Bronchial epithelial cell (primary cell): Measurements from ENCODE around the gene CTNNBIP1. TPM values are rescaled to one million over a fixed set of nuclear protein-coding genes. Genes with fewer than 3 reads are reported as not detected.

Experiments
- DNase-seq: peaks from one replicate; pipeline ENCODE4 v3.0.0-alpha.2; 2010; ENCODE audit warnings: low read depth
- FAIRE-seq: peaks from 2 replicates; lab custom pipeline; 2011; peaks lifted over from hg19 to GRCh38; lab: Jason Lieb, UNC
- H3K27me3 ChIP-seq: 2 replicates; pipeline ENCODE4 v1.5.1; 2011; ENCODE audit warnings: low read length; ENCODE audit not compliant: control insufficient read depth, insufficient read depth
- H3K36me3 ChIP-seq: 2 replicates; pipeline ENCODE4 v1.5.1; 2011; ENCODE audit warnings: low read length; ENCODE audit not compliant: control insufficient read depth, insufficient read depth
- H3K4me3 ChIP-seq: 2 replicates; pipeline ENCODE4 v1.5.1; 2011; ENCODE audit warnings: mild to moderate bottlenecking, low read depth, low read length, control low read depth
- total RNA-seq: library from RNA; depleted of rRNA; stranded (reverse); fragments of >200 nt; gene quantifications from 2 replicates; pipeline ENCODE4 v1.2.1, GENCODE V29; 2014
- TF ChIP-seq, protein P1 (sequence below): IDR thresholded peaks from 2 replicates; pipeline ENCODE4 v1.5.1; 2011; ENCODE audit warnings: mild to moderate bottlenecking, moderate library complexity, low read length, control low read depth, inconsistent platforms; ENCODE audit not compliant: insufficient read depth, severe bottlenecking

CTNNBIP1 gene
- total RNA-seq, 1 donor from 2014 or later: 107 TPM

DNA sequence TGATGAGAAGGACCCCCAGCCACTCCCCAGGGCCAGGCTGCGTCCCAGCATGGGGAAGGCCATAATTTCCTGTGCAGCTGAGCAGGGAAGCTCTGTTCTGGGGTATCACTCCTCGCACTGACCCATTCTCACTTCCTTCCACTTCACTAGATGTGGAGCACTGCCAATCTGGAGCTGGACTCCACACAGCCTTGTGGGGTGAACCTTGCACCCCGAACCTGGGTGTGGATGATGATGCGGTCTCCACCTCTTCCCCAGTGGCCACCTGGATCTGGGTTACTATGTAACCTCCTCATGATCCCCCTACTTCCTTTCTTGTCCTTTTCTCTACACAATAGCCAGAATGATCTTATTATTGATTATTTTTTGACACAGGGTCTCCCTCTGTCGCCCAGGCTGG is 36.7 kb downstream of the CTNNBIP1 start:
- FAIRE-seq (peak; percentile 62), DNase-seq (no peak)
- H3K36me3 ChIP-seq: peaks cover 8% of the 10 kb centered on the region
- no peaks in the 10 kb centered on the region for H3K27me3 ChIP-seq
- no peak overlapping the region for H3K4me3 ChIP-seq
- TF ChIP-seq, protein P1, sequence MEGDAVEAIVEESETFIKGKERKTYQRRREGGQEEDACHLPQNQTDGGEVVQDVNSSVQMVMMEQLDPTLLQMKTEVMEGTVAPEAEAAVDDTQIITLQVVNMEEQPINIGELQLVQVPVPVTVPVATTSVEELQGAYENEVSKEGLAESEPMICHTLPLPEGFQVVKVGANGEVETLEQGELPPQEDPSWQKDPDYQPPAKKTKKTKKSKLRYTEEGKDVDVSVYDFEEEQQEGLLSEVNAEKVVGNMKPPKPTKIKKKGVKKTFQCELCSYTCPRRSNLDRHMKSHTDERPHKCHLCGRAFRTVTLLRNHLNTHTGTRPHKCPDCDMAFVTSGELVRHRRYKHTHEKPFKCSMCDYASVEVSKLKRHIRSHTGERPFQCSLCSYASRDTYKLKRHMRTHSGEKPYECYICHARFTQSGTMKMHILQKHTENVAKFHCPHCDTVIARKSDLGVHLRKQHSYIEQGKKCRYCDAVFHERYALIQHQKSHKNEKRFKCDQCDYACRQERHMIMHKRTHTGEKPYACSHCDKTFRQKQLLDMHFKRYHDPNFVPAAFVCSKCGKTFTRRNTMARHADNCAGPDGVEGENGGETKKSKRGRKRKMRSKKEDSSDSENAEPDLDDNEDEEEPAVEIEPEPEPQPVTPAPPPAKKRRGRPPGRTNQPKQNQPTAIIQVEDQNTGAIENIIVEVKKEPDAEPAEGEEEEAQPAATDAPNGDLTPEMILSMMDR: no peak

DNA sequence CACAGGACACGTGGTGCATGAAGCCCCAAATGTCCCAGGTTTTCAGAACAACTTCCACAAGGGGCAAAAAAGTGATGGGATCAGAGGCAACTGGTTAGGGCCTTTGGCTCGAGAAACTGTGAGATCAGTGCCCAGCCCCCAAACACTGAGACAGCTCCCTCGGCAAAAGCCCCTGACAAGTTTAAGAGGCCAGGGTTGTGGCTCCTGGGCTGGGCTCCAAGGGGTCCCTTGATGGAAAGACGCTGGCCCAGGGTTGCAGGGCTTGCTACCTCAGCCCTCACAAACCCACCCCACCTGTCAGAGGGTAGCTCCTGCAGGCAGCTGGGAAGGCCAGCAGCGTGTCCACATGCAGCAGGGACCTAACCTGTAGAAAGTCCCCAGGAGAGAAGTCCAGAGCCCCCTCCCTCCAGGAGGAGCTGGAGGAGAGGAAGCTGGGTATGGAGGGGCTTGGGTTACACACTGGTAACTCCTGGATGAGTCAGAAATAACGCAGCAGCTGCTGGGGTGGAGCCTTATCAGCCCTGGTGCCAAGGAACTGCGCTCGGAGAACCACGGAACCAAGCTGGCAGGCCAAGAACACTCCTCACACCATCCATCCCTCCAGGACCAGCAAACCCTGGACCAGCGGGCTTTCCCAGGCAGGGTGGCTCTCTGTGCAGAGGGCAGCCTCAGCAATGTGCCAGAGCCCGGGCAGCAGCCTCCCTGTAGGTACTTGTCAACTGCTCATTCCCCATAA is 37.5 kb downstream of the CTNNBIP1 start:
- TF ChIP-seq, protein P1: no peak
- FAIRE-seq (peak; percentile 13), DNase-seq (peak; percentile 64)
- Histone ChIP-seq H3K4me3 (no peak overlapping the region), H3K36me3 (peaks cover 12% of the 10 kb centered on the region), H3K27me3 (no peaks in the 10 kb centered on the region)

DNA sequence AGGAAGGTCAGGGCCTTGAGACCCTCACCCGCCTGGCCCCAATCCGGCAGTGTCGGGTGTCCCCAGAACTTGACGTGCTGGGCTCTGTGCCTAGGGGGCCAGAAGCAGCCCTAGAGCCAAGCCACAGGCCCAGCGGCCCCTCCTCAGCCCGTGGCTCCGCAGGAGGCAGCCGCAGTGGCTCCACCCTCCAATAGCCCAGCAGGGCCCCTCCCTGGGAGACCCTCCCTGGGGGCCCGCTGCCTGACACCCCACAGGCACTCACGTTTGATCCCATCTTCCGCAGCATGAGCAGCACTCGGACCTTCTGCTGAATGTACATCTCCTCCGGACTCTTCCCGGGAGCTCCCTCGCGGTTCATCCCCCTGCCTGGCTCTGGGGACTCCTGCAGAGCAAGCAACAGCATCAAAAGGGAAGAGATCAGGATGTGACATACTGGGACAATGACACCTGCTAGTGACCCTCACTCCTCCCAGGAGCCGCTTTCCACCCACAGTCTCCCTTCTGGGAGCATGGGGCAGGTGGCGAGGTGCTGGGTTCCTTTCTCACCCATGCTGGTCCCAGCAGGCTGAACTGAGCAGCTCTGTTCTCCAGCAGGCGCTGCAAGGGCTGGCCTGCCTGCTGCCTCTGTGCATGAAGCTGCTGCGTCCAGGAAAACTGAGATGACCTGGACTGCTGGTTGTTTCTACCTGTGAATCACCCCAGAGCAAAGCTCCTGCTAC is 38.2 kb downstream of the CTNNBIP1 start:
- no peak overlapping the region for H3K4me3 ChIP-seq
- peaks cover 12% of the 10 kb centered on the region for H3K36me3 ChIP-seq
- FAIRE-seq (no peak), DNase-seq (no peak)
- TF ChIP-seq, protein P1: no peak
- H3K27me3 ChIP-seq: no peaks in the 10 kb centered on the region

DNA sequence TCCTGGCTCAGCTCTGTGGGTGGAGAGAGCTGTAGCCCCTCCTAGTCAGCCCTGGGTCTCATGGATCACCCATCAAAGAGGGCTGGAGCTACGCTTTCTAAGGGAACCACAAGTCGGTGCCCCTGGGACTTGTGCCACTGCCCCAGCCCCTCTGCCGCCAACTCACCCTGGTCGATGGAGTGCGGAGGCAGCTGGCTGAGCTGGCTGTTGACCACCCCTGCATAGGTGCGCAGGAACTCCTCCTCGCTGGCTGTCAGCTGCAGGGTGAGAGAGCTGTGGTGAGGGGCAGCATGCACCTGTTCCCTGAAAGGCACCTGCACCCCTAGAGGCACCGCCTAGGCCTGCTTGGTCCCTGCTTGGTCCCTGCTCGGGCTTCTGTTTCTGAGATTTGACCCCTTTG is 39.0 kb downstream of the CTNNBIP1 start:
- DNase-seq: no peak
- Histone ChIP-seq H3K36me3 (peaks cover 12% of the 10 kb centered on the region), H3K27me3 (no peaks in the 10 kb centered on the region), H3K4me3 (no peak overlapping the region)
- no peak for FAIRE-seq
- TF ChIP-seq, protein P1: no peak

DNA sequence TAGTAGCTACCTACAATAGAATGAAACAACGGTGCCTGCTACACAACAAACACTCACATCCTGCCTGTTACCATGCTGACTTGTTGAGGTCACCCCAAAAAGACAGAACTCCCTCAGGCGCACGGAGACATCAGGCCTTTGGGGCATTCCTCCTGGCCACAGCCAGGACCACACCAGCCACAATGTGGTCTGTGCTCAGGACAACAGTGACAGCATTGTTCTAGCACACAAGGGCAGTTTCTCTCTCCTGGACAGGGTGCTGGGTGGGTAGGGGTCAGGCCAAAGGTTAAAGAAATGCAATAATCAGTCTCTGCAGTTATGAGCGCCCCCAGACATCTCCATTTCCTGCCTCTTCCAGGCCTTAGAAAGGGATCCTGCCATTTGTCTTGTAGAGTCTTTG is 39.5 kb downstream of the CTNNBIP1 start:
- Histone ChIP-seq H3K27me3 (no peaks in the 10 kb centered on the region), H3K36me3 (peaks cover 12% of the 10 kb centered on the region), H3K4me3 (no peak overlapping the region)
- no peak for DNase-seq
- FAIRE-seq: no peak
- TF ChIP-seq, protein P1: no peak
